Body of pancreas (tissue), 4 donors: ENCODE results near the gene USP48.

Experiments
- CTCF ChIP-seq, 7 experiments: fragments of 450-650 bp in 4 of 7; fragments of 200-600 bp in 3 of 7; sonication (generic) in 3 of 7; IDR thresholded peaks; one replicate each; pipeline ENCODE4 v1.5.1; 2016 to 2019; ENCODE audit warnings: antibody characterized with exemption in 7 of 7
- POLR2A ChIP-seq, 3 donors: fragments of 450-650 bp; IDR thresholded peaks; one replicate each; pipeline ENCODE4 v1.6.1; 2016; ENCODE audit warnings: antibody characterized with exemption in 3 of 3, mild to moderate bottlenecking in 2 of 3

- TF ChIP-seq CTCF (IDR thresholded peaks at IDR 0.05) = no peak
- no peak for TF ChIP-seq POLR2A (IDR thresholded peaks at IDR 0.05)
Measured at GRCh38 chr1:21655748-21656147, 127.2 kb downstream of the USP48 start.
